GM12872 (cell line): ENCODE data around the gene SNTG2.

Source experiments
- TF ChIP-seq, protein P1 (sequence below): IDR thresholded peaks from 3 replicates; pipeline ENCODE4 v1.5.1; 2011; ENCODE audit warnings: low read depth, mild to moderate bottlenecking, low read length, moderate library complexity; ENCODE audit not compliant: insufficient read depth

The SNTG2 gene

GRCh38 chr2:959457-959856 is 8.8 kb downstream of the SNTG2 start:
- TF ChIP-seq, protein P1, sequence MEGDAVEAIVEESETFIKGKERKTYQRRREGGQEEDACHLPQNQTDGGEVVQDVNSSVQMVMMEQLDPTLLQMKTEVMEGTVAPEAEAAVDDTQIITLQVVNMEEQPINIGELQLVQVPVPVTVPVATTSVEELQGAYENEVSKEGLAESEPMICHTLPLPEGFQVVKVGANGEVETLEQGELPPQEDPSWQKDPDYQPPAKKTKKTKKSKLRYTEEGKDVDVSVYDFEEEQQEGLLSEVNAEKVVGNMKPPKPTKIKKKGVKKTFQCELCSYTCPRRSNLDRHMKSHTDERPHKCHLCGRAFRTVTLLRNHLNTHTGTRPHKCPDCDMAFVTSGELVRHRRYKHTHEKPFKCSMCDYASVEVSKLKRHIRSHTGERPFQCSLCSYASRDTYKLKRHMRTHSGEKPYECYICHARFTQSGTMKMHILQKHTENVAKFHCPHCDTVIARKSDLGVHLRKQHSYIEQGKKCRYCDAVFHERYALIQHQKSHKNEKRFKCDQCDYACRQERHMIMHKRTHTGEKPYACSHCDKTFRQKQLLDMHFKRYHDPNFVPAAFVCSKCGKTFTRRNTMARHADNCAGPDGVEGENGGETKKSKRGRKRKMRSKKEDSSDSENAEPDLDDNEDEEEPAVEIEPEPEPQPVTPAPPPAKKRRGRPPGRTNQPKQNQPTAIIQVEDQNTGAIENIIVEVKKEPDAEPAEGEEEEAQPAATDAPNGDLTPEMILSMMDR, result no peak

DNA sequence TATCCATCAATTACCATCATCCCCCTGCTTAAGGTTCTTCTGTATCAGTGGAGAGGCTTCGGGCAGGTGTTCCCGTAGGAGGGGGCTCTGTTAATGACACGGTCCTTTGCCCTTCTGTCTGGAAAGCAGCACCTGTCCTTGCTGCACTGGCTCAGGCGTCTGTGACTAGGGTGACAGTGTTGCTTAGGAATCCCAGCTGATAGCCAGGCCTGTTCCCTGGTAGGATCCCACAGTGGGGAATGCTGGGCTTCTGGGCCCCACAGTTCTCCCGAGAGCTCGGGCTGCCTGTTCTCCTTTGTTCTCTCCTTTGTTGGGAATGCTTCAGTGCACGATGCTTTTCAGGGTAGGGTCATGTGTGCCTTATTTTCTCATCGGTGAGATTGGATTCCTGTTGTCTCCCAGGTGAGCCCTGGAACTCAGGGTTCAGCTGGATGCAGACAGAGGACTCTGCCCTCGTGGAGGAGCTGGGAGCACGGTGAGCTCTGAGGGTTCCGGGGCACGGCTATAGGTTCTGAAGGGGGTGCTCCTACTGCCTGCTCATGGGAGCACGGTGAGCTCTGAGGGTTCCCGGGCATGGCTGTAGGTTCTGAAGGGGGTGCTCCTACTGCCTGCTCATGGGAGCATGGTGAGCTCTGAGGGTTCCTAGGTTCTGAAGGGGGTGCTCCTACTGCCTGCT is 9.6 kb downstream of the SNTG2 start:
- TF ChIP-seq, protein P1, result no peak

DNA sequence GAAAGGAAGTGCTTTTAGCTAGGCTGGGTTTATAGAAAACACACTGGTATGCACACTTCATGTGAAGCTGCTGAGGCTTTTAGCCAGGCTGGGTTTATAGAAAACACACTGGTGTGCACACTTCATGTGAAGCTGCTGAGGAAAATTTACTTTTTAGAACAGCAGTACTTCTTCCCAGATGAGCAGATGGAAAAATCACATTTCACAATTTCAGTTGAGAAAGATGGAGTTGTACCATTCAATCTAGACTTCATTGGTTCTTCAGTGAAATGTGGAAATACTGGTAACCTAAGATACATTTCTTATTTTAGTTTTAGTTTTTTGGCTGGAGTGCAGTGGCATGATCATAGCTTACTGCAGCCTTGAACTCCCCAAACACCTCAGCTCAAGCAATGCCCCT is 11.1 kb downstream of the SNTG2 start:
- TF ChIP-seq, protein P1, result no peak

DNA sequence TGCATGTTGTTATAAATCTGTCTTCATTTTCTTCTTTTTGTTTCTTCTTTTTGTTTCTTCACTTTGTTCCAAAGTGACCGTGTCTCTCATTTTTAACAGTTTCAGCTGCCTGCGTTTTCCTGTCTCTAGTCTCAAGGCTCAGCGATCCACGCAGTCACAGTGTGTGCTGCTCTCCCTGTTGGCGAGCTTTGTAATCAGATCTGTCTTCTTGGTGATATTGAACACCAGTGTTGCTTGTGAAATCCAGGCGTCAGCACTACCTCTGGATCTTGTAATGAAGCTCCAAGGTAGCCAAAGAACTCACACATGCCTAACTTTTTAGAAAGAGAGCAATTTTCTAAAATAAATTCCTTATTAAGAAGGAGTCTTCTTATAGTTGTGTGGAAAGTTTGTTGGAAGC is 13.2 kb downstream of the SNTG2 start:
- TF ChIP-seq, protein P1, result no peak

DNA sequence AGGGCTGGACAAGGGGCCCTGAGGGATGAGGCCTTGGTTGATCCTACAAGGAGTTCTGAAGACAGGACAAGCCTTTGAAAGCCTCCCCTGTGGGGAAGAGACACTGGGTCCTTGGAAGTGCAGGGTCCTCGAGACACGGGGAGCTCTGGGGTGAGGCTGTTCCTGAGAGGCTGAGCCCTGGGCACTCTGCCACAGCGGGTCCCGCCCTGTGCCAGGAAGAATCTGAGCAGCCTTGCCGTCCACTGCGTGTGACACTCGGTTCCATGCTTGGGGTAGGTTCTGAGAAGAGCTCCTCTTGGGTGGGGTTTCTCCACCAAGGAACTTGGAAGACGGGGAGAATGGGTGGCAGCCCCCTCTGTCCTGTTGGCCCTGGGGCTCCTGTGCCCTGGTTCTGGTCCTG is 13.9 kb downstream of the SNTG2 start:
- TF ChIP-seq, protein P1, result no peak

- TF ChIP-seq, protein P1, result no peak
These were observed 15.0 kb downstream of the SNTG2 start for GRCh38 chr2:965640-966147.

GRCh38 chr2:973129-973528 is 22.5 kb downstream of the SNTG2 start:
- TF ChIP-seq, protein P1, result no peak
